Fibroblast of skin of abdomen (primary cell): ENCODE measurements around the gene DDX31.
"Not testable (repeated sequence)": the region's sequence is repeated elsewhere in the genome, so short reads cannot be mapped to it uniquely, and the experiment has no call there.

Source experiments
- DNase-seq: peaks from one replicate; pipeline ENCODE4 v3.0.0-alpha.2; 2013

DDX31 gene

DNA sequence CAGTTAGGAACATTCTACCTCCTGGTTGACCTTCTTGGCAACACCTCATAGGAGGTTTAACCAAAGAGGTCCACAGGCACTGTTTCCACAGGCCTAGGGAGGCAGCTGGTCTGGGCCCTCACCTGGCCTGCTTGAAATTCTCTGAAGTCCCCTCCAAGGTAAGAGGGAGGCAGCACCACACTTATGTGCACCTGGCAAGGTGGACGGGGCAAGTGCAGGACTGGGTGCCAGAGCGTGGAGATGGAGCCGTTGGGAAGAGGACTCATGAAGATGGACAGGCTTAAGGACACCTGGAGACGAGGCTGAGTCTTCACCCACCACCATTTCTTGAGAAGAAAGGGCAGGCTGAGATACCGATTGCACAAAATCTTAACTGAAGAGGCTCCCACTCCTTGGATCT, 94.0 kb downstream of the DDX31 start:
- no peak for DNase-seq

DNA sequence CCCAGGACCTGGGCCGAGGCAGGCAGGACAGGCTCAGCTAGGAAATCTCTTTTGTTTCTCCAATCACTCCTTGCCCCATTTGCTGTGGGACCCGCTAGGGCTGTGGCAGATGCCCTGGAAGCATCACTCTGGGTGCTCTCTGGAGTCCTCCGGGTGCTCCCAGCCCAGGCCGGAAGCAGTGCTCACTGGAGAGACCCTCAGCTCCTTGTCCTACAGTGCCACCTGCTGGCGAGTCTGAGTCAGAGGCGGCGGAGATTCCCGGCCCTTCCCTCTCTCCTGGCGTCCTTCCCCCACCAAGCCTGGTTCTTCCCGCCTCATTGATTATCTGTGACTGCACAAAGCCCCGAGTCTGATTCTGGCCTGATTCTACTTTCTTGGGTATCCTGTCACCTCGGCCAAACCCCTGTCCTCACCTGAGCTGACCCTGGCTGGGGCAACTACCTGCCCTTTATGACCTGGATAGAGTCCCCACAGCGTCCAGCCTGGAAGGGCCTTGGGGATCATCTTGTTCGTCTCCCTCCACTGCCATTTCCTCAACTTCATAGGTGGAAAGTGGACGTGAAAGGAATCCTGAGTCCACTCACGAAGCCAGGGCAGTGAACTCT, 94.7 kb downstream of the DDX31 start:
- DNase-seq, result peak; percentile 70

DNA sequence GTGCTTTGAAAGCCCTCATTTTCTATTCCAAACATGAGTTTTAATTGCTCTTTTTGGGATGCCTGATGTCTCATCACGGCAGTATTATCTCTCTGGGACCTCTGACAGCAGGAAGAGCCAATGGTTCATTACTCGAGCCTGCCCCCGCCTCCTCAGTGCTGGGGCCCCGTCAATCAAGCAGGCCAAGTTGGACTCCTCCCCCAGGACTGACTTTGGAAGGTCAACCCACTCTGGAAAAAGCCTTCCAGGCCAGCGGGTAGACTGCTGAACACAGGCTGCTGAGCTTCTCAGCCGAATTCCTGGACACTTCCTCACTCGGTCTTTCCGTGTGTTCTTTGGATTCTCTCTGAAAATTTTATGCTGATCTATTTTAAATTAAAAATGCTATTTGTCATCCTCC, 96.9 kb downstream of the DDX31 start:
- no peak for DNase-seq

DNA sequence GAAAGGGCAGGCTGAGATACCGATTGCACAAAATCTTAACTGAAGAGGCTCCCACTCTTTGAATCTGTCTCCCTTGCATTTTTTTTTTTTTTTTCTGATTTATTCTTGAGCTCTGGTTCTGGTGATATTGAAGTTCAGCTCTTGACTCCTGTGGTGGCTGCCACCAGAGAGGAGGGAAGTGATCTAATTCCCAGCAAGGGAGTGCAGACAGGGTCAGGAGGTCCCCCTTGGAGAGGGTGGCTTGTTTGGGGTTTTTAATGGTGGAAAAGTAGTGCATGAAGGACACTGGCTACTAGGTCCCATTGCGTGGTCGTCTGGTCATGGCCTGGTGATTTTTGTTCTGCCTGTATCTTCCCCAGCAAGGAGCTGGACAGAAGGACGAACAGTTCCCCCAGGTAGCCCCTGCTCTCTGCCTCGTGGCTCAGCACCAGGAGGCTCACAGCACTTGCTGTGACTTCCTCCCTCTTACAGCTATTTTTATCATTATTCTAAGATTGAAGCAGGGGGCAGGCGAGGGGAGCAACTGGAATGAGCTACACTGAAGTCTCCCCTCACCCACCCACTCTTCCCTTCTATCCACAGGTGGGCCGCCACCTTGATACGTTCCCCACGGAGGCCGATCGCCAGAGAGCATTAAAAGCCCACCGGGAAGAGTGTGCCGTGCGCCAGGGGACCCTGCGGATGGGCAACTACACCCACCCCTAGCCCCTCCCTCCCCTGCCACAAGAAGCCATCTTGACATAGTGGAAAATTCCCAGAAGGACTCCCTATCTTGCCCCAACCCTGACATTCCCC, 97.8 kb downstream of the DDX31 start:
- DNase-seq, result no peak

DNA sequence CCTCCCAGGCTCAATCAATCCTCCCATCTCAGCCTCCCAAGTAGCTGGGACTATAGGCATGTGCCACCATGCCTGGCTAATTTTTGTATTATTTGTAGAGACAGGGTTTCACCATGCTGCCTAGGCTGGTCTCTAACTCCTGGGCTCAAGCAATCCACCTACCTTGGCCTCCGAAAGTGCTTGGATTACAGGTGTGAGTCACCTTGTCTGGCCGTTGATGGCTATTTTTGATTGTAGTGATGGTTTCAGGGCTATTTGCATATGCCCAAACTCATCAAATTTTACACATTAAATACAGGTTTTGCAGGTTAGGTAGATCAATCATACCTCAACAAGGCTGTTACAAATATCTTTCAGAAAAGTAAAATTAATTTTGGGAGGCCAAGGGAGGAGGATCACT, 101.0 kb downstream of the DDX31 start:
- DNase-seq, result not testable (repeated sequence)

DNA sequence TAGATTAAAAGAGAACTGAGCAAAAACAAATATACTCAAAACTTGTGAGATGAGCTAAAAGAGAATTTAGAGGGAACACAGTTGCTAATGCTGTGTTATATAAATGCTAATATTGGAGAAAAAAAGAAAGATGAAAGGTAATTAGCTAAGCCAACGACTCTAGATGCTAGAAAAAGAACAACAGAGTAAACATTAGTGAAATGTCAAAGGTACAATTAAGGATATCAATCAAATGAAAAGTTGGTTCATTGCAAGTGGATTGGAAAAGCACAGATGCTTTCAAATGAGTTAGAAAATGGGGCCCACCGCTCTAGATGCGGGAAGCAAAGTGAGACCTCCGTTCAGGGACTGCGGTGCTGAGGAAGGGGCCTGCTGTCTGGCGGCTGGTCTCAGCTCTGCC, 105.3 kb downstream of the DDX31 start:
- no peak for DNase-seq

DNA sequence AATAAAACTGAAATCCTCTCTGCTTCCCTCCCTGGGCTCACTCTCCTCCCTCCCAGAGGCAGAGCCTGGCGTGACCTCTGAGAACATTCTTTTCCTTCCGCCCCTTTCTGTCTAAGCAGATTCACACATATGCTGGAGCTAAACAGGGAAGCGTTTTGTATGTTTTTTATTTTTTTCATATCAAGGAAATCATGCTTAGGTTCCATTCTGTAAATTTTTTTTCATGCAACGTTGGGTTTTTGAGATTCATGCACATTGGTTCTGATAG, 107.5 kb downstream of the DDX31 start:
- no peak for DNase-seq

DNA sequence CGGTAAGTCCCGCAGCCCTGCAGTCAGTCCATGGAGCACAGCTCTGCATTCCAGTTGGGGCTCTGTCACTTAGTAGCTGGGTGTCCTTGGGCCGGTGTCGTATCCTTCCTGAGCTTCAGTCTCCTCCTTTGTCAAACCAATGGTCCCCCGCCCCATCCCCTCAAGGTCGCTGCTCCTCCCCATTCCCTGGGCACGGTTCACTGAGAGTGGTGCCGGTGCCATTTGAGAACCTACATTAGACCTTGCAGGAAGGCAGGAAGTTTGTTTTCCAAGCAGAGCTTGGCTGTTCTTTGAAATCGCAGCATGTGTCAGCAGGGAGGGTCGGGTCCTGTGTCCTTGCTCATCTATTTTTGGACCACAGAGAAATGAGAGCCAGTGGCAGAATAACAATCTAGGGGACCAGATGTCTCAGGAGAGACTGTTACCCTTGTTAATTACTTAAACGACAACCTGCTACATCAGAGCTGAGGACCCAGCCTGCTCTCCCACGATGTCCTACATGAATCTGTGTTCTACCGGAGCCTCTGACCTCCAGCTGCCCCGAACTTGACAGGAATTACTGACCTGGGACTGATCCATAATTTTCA, 109.1 kb downstream of the DDX31 start:
- DNase-seq, result no peak

DNA sequence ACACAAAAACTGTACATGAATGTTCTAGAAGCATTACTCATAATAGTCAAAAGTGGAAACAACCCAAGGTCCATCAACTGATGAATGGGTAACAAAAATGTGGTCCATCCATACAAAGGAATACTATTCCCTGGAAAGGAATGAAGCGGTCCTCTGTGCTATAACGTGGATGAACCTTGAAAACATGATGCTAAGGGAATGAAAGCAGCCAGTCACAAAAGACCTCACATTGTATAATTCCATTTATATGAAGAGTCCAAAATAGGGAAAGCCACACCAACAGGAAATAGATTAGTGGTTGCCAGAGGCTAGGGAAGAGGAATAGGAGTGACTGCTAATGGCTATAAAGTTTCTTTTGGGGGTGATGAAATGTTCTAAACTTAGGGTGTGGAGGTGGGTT, 110.1 kb downstream of the DDX31 start:
- DNase-seq, result no peak

DNA sequence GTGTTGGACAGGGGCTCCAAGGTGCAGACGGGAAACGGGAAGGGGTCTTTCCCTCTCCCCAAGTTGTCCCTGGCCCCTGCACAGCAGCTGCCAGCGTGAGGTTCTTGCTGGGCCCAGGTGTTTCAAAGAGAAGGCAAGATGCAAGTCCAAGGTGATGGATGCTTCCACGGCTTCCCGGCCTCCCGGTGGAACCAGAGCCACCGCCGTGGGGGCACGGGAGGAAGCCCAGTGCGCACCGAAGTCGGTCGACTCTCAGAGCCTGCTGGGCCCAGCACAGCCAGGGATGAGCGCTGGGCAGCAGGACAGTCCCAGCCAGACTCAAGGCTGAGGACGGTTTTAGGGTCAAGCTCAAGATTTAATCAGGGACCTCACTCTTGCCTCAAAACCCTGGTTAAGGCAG, 112.6 kb downstream of the DDX31 start:
- no peak for DNase-seq

DNA sequence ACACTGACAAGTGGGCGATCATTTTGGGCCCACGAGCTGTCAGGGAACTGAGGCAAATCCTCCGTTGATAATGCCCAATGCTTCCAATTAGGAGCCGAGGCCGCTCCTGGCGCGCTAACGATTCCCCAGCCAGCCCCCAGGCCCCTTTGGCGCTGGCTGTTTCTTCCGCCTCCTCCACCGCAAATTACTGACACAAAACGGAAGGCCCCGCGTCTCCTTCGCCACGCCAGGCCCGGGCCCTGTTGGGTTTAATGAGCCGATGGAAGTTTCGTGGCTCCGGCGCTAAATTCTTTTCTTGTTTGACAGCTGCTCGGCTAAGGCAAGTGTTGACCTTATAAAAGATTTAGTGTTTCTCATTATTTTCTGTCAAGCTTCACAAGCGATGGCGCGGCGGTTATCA, 113.1 kb downstream of the DDX31 start:
- no peak for DNase-seq

DNA sequence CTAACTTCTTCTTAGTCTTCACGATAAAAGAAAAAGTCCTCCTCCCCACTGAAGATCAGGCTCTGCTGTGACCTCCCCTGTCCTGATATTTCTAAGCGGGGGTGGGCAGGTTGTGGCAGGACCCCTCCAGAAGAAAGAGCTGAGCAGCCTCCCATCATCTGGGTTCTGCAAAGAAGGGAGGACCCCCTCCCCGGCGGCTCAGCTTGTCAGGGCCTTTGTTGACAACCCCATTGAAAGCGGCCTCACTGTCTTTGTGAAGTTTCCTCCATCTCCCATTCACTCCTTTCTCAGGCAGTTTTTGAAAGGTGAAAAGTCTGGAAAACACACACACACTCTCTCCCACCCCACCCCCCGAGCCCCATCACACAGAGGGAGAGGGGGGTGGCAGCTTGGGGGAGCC, 113.5 kb downstream of the DDX31 start:
- DNase-seq, result no peak

DNA sequence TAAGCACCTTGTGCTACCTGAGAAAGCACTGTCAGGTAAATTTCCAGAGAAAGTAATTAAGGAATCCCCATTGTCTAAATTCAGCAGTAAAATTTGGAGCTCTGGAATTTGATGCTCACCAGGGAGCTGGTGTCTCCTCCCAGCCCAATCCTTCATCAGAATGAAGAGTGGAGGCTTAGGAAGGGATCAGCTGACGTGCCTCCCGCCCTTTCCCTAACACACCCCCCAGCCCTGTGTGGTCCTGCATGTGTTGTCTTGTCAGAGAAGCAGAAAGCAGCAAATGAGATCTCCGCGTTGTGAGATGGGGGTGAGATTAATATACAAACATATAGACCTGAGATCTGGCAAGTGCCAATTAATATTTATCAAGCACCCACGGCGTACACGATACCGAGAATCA, 114.3 kb downstream of the DDX31 start:
- DNase-seq, result no peak

DNA sequence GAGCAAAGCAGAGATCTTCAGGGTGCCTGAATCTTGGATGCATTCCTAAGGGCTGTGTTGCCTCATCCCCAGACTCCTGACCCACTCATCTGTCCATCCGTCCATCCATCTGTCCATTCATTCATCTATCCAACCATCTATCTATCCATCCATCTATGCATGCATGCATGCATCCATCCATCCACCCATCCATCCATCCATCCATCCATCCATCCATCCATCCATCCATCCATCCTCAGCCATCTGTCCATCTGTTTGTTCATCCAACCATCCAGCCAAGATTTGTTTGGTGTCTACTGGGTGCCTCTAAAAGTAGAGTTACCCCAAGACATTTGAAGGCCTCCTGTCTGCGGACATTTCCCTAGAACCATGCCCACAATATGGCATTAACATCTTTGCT, 115.0 kb downstream of the DDX31 start:
- no peak for DNase-seq

DNA sequence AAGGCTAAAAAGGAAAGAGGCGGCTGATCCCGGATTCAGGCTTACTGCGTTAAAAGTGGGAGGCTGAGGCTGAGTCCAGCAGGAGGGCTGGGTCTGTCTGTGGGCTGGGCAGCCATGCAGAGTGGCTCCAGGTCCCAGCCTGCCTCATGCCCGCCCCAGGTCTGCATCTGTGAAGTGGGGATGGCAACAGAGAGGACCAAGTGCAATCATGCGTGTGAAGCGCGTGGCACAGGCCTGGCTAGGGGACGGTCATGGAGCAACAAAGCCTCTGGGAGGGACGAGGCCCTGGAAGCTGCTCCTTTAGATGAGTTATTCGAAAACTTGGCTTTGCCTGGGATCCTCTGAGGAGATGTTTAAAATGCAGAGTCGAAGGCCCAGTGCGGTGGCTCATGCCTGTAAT, 117.7 kb downstream of the DDX31 start:
- DNase-seq, result no peak

DNA sequence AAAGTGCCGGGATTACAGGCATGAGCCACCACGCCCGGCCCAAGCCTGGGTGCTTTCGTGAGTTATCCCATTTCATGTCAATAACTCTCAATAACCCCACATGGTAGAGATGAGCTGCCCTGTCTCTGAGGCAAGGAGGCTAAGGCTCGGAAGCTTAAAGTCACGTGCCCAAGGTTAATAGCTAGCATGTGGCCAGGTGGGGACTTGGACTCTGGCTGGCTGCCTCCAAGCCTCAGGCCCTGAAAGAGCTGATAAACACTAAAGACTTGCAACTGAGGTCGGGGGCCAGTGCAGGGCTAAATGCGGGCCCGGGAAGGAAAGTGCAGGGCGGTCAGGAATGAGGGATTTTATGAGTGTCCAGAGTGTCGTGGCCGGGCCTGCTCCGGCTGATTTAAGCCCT, 118.2 kb downstream of the DDX31 start:
- no peak for DNase-seq

DNA sequence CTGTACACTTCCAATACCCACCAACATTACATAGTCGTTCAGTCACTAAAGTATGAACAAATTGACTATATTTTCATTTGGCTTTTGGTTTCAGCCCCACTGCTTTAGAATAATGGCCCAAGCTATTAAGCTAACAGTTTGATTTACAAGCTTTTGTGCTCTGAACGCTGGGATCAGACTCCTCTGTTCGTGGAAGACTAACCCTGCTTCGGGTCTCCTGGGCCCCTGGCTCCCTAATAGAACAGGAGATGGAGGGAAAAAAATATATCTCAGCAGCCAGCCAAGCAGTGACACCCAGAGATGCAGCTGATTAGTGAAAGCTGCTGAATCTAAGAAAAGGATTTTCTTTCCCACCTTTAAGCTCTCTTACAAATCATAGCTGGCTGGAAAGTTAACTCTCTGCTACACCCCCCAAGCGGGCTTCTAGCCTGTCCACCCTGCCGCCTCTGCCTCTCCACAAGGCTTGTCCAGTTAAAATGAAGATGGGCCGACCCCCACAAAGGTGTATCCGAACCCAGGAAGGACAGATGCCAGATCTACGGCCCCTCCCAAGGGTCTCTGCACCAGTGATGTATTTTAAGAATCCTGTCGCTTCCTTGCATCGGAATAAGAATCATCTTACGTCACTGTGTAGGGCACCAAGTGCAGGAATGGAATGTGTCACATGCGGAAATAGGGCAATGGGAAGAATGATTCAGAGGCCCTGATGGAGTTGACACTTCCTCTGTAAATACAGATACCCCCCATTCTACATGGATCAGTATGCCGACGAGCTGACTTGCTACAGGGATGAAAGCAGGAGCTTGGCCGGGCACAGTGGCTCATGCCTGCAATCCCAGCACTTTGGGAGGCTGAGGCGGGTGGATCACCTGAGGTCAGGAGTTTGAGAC, 120.8 kb downstream of the DDX31 start:
- DNase-seq, result peak; percentile 3

DNA sequence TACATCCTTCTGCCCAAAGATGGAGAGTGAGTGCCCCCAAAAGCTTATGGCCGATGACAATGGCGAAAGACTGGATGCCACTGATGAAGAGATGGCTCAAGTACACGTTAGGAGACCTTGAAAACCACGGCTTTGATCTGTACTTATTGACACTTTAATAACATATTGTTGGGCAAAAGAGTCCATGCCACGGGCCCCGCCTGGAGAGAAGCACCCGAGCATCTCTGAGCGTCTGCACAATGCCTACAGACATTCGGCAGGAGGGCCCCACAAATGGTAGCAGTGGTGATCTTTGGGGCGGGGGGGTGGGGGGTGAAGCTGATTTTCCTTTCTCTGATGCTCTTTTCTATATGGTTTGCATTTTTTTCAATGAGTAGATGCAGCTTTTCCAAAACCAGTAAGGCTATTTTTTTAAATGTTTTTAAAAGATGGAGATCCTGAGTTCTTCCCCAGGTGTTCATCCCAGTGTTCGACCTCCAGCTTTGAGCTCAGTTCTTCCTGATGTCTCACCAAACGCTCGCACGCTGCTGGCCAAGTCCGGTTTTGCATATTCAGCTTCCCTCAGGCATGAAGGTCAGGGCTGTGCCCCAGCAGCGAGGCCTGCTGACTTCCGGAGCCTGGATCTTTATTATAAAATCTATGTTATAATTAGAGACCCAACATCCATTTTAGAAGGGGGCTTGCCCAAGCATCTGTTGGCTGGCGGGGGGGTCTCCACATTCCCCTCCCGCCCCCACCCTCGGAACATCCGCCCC, 121.6 kb downstream of the DDX31 start:
- DNase-seq, result no peak

DNA sequence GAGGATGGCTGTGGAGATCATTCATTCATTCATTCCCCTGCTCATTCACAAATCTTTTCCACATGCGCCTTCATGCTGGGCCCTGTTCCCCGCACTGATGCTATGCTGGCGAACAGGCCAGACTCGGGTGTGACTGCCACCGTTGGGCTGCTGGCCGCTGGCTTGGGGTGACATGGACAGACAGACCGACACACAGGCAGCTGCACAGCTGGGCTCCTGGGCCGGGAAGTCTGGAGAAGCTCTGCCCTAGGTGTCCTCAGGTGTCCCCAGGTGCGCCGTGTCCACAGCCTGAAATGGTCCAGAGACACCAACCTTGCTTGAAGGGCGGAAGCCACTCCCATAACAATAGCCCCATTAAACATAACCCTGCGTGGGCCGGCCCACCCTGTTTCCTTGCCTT, 122.3 kb downstream of the DDX31 start:
- DNase-seq, result no peak

DNA sequence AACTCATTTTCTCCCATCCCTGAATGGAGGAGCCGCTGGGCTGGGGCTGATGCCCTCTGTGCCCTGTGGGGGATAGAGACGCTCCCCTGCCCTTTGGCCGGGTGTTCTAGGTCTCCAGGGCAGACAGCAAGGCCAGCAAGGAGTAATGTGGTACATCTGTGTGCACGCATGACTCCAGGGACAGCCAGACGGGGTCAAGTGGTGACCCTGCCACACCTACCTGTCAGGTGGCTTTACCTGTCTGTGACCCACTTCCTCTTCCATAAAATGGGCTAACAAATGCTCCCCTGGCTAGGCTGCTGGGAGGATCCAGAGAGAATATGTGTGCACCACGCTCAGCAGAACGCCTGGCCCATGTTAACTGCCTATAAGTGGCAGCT, 122.7 kb downstream of the DDX31 start:
- no peak for DNase-seq

DNA sequence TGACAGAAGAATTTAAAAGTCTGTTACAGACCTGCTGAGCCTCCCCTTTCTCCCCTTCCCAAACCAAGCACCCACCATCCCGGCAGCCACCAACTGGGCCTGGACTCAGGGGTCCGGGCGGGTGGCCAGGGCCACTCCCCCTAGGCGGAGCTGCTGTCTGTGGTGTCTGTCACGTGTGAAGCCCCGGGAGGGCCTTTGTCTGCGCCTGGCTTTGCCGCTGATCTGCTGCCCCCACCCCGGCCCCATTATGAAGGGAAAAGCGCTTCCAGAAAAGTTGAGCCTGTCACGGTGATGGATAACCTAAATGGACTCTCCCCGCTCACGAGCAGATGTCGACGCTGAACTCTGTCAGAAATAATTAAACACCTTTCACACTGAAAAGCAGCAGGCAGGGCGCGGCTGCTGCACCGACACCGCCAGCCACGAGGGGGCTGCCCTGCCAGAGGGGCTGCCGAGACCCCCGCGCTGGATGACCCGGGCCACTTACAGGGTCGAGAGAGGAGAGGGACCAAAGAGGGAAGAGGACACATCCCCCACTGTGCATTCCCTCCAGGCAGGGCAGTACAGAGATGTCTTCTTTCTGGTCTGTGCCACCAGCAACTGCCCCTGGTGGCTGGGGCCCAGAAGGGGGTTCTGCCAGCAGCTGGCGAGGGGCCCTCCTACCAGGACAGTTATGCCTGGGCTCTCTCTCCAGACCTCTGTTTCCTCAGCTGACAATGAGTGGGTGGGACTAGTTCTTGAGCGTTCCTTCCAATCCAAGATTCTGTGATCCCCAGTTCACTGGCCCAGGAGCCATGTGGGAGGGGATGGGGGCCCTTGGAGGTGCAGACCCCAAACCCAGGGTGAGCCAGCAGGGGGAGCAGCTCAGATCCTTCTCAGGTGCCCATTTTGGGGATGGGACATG, 123.4 kb downstream of the DDX31 start:
- DNase-seq, result peak; percentile 47

DNA sequence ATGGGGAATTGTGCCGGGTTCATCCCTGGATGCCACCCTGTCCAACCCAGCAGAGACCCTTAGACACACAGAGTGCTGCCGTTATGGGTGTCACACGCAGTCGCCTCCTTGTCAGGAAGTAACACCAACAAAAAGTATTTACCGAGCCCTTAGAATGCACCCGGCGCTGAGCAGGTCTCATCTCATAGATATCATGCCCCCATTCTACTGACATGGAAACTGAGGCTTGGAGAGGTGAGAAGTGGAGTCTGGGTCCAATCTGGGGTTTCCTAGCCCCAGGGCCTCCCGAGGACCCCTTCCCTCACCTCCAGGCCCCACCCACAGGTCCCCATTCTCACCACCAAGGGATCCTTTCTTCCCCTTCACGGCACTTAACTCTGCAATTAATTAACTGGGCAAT, 124.2 kb downstream of the DDX31 start:
- DNase-seq, result no peak
